Stimulated activated CD4-positive, alpha-beta T cell treated with anti-CD3 and anti-CD28 coated beads, Interleukin-4, amount 100 ng/mL, for 24 hours (primary cell): ENCODE results near the gene LPP.

Experiments
- DNase-seq: peaks from one replicate; pipeline ENCODE4 v3.0.0-alpha.2; 2020

The LPP gene

DNA sequence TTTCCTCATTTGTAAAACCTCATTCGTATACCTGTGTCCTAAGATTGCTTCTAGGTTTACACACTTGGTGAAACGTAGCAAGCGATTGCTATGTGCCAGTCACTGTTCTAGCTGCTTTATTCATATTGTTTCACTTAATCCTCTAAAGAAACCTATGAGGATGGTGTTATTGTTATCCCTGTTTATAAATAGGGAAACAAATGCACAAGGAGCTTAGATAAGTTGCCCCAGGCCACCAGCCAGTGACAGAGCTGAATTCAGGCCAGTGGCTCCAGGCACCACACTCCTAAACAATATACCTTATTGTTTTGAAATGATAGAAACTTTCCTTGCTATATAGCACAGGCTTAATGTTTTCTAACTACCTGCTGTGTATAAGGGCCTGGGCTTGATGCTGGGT is 44.0 kb downstream of the LPP start:
- DNase-seq, result no peak

DNA sequence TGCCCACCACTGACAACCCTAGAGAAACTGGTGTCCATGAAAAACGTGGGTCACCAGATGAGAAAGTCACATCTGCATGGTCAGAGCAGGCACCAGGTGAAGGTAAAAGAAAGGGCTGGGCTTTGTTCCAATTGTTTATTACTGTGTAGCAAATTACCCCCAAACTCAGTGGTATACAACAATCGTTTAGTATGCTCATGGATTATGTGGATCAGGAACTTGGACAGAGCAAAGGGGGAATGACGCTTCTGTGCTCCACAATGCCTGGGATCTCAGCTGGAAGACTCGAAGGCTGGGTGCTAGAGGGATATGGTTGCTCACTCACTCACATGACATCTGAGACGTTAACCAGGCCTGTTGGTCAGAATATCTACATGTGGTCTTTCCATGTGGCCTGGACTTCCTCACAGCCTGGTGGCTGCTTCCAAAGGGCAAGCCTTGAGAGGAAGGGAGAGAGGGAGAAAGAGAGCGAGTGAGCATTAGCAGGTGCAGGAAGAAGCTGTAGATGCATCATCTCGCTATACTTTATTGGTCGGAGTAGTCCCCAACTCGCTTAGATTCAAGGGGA is 44.9 kb downstream of the LPP start:
- no peak for DNase-seq

GRCh38 chr3:188199386-188199785 is 45.4 kb downstream of the LPP start:
- DNase-seq, result no peak

DNA sequence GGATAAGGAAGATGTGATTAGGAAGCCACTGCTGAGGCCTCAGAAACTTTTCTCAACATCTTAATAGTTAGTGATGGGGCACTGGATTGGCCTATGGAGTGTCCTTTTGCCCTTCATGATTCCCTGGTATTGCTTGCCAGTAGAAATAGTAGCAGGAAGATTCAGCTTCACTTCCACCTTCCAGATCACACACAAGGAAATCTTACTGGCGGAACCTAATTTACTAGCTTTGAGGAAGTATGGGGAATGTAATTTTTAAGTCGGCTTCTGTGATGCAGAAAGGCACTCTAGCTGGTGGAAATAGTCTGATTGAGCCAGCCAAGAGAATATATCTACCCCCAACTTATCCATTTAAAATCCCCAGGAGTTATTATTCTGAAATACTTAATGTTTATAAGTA is 46.5 kb downstream of the LPP start:
- no peak for DNase-seq

GRCh38 chr3:188202358-188203138 is 48.6 kb downstream of the LPP start:
- DNase-seq, result no peak

- no peak for DNase-seq
Measured at GRCh38 chr3:188204526-188204925, 50.6 kb downstream of the LPP start.

GRCh38 chr3:188205992-188206416 is 52.0 kb downstream of the LPP start:
- DNase-seq, result no peak

DNA sequence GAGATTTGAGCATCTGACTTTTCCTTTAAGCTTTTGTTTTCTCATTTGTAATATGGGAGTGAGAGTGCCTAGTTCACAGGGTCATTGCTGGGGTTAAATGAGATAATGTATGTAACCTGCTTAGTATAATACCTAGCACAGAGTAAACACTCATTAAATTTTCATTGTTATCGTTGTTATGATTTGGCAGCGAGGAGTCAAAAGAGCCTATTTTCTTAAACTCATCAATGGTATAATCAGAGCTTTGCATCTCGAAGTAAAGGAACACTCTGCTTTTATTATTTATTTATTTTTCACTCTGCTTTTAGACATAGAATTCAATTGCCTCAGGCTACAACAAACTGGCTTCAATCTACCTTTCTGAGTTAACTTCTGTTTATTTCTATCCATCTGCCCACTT is 52.8 kb downstream of the LPP start:
- DNase-seq, result no peak

DNA sequence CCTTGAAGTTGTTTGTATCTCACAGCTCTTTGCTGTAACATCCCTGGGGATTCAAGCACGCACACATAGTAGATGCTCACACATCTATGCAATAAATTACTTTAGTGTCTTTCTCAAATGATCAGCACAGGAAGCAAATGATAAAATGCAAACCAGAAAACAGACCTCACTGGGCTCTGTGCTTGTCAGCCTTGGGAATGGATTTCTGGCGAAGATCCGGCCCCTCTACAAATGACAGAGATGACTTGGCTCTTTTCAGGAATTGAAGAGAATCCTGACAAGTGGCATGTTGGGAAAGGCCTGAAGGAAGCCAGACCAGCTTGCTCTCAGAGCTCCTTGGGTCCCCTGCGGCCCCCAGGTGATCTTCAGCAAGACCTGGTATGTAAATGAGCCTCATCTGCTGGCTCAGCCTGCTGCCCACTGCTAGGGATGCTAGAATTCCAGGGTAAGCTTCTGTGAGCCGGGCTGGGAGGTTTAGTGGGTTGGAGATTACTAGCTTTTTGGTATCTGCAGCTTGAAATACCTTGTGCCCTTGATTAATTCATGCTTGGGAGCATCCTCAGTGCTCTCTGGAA is 54.1 kb downstream of the LPP start:
- no peak for DNase-seq

DNA sequence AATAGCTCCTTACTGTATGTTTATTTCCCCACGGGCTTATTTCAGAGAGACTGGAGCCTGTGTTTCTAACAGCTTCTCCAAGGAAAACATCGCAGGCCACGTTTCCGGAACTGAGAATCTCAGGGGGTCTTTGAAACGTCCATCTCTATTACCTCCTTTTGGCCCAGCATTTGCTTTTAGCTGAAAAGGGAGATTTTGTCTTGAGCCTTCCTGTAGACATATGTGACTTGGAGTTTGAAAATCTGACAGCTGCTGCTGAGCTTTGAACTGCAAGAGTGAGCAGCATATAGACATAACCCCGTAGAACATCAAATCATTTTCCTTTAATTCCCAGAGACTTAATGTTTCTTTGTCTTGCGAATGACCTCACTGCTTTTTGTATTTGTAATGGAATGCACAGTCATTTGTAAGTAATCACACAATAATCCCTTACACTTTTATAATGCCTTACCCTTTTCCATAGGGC is 54.6 kb downstream of the LPP start:
- no peak for DNase-seq

DNA sequence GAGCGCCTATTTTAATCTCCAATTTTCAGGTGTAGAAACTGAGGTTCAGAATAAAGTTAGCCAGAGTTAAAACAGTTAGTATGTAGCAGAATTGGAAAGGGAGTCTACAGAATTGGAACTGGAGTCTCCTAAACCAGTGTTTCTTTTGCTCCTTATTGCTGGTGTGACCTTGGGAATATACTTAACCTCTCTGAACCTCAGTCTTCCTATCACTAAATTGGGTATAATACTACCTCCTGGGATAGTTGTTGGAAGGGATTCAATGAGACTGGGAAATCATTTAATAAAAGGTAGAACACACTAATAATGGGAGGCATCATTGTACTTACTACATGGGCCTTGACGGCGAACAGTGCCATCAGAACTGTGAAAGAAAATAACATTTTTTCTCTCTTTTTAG is 55.1 kb downstream of the LPP start:
- DNase-seq, result no peak

GRCh38 chr3:188209740-188210139 is 55.8 kb downstream of the LPP start:
- no peak for DNase-seq

DNA sequence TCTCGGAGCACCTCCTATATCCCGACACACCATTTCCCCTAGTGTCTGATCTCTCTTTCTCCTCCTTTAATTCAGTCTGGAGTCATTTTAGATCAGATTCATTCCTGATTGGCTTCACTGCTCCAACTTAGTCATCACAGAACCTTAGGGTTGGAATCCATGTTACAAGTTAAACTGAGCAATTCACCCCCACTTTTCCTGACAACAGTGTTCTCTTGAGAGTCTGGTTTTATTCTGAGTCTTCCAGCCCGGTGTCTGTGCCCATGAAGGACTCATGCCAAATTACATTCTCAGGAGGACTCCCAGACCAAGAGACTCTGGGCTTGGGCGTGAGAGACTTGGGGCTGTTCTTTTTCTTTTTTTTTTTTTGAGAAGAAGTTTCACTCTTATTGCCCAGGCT is 57.5 kb downstream of the LPP start:
- DNase-seq, result no peak

- no peak for DNase-seq
Measured at GRCh38 chr3:188212308-188212969, 58.5 kb downstream of the LPP start.

- DNase-seq, result no peak
Measured at GRCh38 chr3:188214442-188214841, 60.5 kb downstream of the LPP start.

DNA sequence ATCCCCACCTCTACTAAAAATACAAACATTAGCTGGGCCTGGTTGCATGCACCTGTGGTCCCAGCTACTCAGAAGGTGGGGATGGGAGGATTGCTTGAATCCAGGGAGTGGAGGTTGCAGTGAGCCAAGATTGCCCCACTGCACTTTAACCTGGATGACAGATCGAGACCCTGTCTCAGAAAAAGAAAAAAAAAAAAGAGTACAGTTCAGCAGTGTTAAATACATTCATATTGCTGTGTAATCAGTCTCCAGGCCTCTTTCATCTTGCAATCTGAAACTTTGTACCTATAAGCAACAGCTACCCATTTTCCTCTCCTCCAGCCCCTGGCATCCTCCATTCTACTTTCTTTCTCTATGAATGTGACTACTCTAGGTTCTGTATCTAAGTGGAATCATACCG is 61.2 kb downstream of the LPP start:
- no peak for DNase-seq

DNA sequence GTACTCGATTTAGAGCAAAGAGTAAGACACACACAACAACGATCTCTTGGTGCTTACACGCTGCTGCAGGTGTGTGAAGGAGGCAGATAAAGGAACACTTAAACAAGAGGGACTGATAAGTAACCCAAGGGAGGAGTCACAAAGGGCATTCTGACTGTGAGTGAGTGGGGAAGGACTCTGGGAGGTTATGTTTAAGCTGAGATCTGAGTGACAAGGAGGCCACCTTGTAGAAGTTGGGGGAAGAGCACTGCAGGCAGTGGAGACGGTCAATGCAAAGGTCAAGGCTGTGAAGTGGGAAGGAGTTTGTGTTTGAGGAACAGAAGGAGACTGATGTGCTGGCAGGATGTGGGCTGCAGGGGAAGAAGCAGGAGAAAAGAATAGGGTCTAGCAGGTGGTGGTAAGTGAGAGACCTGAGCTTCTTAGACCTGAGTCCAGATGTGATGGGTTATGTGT is 63.1 kb downstream of the LPP start:
- no peak for DNase-seq

DNA sequence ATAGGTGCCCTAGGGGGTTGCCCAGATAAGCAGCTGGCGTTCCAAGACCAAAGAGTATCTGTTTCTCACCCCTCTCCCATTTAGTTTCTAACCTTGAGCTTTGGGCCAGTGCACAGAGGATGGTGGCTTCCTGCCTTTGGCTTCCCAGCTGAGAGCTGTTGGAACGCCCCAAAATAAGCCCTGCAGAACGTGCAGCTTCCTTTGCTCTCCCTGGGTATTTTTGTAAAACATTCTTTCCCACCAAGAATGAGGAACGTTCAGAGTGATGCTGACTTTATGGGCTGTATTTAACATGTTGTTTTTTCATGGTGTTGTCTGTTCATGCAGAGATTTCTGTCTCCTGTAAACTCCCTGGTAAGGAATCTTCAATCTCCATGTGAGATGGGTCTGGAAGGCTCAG is 63.8 kb downstream of the LPP start:
- DNase-seq, result no peak

GRCh38 chr3:188218603-188219002 is 64.6 kb downstream of the LPP start:
- no peak for DNase-seq

- DNase-seq, result no peak
Measured at GRCh38 chr3:188219147-188219546, 65.2 kb downstream of the LPP start.

DNA sequence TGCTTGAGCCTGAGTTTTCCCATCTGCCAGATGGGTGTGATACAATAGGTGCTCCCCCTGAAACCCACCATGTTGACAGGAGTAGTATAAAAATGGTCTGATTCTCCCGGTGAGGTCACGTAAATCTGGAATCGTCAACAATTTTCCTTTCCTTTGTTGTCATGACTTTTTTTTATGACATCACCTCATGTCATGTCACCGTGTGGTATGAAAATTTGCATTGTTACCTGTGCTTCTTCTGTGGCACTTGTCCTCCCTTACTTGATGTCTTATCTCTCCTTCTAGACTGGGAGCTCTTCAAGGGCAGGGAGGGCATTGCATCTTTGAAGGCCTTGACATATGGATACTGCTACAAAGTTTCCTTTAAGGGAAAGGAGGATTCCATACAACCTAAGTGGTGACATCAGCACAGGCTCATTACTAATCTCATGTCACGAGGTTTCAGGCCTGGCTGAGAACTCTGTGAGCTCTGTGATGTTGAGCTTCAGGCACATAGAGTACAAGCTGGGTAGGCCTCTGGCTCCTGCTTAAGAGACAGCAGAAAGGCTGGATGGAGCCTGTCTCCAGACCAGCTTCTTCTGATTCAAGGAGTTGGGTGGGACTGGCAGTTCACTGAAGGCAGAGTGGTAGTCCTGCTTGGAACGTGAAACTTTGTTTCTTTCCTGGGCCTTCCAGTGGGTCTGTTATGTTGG is 66.3 kb downstream of the LPP start:
- no peak for DNase-seq

- DNase-seq, result no peak
Measured at GRCh38 chr3:188220988-188221818, 67.2 kb downstream of the LPP start.
